ENCODE measurements around the gene PLA2G2C. TPM values are rescaled to one million over a fixed set of nuclear protein-coding genes. Genes with fewer than 3 reads are reported as not detected.

PLA2G2C gene
- total RNA-seq, 1 donor from 2014 or later = not detected

DNA sequence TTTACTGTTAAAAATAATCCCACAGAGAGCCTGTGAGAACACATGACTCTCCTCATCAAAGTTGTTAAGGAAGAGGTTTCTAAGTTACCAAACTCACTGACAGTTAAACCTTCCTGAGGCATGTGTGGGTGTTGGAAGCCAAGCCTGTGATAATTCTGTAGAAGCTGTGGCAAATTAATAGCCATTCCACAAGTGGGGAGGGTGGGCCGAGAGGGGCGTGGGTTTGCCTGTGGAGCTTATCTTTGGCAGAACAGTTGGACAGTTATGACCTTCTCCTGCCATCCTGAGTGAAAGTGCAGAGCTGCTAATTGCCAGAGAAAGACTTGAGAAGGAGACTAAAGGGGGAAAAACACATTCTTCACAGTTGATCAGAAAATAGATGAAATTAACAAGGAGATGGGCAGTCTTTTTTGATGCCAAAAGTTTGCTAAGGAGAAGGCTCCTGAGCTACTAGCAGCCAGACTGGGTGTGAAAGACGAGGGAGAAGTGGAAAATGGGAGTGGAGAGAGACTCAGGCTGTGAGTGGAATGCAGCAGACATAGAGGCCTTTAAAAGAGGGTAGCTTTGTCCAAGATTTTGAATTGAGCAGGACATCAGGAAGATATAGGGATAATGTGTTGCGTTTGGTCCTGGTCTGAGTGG lies 1.6 kb upstream of the PLA2G2C start:
- intact Hi-C loops (cut with micrococcal nuclease) = no loop called here
- ATAC-seq (no peak), DNase-seq (no peak)

DNA sequence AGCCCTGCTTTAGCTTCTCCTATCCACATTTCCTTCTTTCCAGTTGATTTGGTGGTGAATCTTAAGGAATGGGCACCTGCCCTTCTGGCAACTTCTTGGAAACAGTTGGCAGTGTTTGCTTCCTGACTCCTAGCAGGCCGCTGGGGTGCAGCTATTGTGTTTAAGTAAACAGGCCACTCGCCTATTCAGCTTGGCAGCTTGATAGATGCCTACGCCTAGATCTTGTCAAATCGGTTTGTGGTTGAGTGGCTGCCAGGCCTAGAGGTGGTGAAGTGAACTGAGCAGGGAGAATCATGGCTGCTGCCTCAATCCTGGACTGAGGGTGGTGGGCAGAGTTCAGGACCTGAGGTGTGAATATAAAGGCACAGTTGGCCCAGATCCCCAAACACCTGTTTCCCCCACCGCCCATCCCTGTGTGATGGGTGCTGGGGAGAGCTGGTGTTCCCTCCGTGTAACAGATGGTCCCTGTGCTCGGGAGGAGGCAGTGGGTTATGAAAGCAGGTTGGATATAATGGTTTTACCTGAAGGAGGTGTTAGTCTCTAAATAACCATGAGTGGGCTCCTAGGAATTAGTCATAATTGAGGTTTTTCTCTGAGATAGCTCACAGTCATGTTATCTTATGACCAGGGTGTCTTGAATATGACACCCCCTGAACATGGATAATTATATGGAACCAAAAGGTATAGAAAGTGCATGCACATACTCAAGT lies 940 bp upstream of the PLA2G2C start:
- DNase-seq (no peak), ATAC-seq (no peak)
- intact Hi-C loops (cut with micrococcal nuclease) = no loop called here

DNA sequence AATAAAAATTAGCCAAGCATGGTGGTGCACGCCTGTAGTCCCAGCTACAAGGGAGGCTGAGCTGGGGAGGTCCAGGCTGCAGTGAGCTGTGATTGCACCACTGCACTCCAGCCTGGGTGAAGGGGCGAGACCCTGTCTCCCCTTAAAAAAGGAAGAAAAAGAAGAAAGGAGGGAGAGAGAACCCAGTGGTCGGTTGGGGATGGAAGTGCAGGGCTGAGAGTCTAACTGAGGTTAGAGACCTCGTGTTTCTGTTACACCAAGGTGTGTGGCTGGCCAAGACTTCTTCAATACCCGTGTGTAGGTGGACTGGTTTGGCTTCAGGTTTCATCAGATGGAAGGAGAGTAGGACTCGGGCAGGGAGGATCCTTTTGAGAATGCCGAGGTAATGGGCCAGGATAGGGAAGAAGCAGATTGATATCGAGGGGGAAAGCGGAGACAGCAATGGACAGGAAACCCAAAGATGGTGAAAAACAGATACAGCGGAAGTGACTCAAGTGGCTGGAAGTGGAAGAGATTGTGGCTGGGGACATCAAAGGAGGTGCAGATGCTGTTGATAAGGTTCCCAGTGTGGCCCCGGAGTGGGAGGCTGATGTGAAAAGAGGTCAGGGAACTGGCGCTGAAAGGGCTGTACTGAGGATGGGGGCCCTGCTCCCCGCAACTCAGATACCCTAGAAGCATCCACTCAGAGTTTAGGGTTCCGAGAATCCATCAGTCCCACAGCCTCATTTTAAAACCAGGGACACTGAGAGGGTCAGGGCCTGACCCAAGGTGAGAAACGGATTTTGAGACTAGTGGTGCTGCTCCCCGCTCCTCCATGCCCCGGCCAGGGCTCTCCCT lies 1.1 kb downstream of the PLA2G2C start:
- no peak for ATAC-seq
- no peak for DNase-seq
- intact Hi-C loops (cut with micrococcal nuclease) = no loop called here

DNA sequence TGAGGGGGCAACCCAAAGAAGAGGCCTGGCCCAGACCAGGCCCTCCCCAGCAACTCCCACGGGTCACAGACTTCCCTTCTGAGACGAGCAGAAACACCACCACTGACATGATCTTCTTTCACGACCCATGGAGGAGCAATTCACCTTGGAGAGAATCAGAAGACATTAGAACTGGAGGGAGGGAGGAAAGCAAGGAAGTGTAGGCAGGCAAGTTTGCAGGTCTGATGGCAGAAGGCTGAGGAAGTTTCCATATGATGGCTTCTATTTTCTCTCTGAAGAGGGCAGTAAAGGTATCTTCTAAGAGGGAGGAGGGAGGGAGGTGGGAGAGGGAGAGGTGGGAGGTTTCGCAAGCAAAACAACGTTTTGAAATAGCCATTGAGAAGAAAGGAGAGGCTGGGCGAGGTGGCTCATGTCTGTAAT lies 1.8 kb downstream of the PLA2G2C start:
- intact Hi-C loops (cut with micrococcal nuclease) = no loop called here
- ATAC-seq = no peak
- no peak for DNase-seq

DNA sequence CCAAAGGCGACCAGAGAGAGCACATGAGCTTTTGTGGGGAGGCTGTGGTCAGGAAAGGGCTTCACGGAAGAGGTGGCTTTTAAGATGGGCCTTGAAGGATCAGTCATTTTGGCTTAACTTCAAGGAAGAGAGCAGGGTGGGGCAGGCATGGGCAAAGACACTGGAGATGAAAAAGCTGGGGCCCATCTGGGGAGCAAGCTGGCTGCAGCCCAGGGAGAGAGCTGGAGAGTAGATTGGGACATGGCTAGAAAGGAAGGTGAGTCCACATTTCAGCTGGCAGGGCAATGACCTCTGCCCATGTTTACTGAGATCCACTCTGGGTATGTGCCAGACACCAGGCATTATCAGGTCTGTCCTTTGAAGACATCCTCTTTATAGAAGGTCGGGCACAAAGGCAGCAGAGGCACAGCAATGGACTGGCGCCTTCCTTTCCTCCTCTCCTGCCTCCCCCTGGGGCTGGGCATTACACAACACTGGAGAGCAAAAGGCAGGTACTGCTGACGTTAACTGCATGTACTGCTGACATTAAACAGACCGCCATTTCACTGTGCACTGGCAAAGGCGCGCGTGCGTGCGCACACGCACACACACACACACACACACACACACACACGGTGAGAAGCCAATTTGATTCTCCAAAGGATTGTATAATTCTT lies 2.6 kb downstream of the PLA2G2C start:
- DNase-seq (no peak), ATAC-seq (peak; percentile 63)
- intact Hi-C loops (cut with micrococcal nuclease) = no loop called here

DNA sequence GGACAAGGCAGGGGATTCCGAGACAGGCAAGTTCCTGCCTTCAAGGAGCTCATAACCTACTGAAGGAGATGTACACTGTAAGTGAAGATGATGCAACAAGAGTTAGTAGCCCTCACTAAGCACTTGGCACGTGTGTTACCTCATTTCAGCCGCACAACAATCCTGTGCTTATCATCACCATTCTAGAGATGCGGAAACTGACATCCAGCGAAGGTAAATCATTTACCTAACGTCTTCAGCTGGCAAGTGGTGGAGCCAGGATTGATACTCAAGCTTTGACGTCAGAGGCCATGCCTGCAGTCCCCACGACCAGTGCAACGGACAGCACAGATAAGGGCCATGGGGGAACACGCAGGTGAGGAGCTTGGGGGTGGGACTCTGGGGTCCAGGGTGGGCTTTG lies 3.3 kb downstream of the PLA2G2C start:
- DNase-seq (no peak), ATAC-seq (no peak)
- intact Hi-C loops (cut with micrococcal nuclease) = no loop called here

DNA sequence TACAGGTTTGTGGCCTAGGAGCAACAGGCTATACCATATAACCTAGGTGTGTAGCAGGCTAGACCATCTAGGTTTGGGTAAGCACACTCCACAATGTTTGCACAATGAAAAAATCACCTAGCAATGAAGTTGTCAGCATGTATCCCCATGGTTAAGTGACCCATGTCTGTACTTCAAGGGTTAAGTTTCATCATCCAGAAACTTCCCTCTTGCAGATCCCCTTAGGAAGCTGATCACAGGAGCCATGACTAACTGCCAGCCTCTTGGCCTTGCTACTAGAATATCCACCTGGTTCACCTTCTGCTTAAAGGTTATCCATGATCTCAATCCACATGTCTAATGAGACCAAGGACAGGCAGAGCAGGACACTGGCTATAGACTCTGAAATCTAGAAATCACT lies 3.9 kb downstream of the PLA2G2C start:
- intact Hi-C loops (cut with micrococcal nuclease) = no loop called here
- ATAC-seq (no peak), DNase-seq (no peak)

DNA sequence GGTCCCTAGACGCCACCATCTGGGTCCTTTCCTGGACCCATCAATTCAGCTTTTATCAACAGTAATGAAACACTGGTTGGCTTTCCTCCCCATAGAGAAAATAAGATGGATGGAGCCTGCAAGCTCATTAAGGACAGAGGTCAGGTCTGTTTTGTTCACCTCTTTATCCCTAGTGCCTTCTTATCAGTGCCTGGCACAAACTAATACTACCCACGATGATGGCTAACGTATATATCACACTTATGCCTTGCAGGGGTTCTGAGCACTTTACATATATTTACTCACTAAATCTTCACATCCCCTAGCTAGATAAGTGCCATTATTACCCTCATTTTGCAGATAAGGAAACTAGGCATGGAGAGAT lies 5.5 kb downstream of the PLA2G2C start:
- no peak for DNase-seq
- intact Hi-C loops (cut with micrococcal nuclease) = no loop called here
- ATAC-seq = no peak

DNA sequence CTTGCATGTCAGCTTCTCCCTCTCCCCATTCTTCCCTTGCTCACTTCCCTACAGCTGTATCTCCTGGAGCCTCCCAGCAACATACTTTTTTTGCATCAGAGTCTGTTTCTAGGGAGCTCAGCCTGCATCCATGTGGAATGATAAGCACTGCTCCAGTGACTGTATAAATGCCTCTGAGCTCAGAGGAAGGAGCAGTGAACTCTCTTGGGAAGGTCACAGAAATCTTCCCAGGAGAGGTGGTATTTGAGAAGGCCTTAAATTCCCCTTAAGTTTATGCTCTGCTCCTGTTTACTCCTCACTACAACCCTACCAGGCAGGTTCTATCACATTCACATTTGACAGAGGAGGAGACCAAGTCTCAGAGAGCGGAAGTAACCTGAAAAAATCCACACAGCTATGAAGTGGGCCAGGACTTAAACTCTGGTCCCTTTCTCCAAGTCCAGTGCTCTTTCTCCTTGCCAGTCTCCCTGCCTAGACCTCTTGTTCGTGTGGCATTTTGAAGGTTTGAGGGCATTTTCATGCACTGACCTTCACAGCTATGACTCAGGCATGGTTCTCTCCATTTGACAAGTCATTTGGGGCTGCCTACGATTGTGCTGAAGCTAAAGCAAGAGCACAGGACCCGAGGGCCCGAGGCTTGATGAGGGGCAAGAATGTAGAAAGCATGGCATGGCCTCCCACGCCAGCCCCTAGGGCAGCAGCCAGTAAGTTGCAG lies 6.0 kb downstream of the PLA2G2C start:
- ATAC-seq (no peak), DNase-seq (no peak)
- intact Hi-C loops (cut with micrococcal nuclease) = no loop called here

DNA sequence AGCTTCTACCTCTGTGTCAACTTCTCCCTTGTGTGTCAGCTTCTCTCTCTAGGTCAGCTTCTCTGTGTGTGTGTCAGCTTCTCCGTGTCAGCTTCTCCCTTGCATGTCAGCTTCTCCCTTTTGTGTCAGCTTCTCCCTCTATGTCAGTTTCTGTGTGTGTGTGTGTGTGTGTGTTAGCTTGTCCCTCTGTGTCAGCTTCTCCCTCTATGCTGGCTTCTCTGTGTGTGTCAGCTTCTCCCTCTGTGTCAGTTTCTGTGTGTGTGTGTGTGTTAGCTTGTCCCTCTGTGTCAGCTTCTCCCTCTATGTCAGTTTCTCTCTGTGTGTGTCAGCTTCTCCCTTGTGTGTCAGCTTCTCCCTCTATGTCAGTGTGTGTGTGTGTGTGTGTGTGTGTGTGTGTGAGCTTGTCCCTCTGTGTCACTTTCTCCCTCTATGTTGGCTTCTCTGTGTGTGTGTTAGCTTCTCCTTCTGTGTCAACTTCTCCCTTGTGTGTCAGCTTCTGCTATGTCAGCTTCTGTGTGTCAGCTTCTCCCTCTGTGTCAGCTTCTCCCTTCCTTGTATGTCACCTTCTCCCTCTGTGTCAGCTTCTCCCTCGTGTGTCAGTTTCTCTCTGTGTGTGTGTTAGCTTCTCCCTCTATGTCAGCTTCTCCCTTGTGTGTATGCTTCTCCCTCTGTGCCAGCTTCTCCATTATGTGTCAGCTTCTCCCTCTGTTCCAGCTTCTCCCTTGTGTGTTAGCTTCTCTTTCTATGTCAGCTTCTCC lies 6.8 kb downstream of the PLA2G2C start:
- intact Hi-C loops (cut with micrococcal nuclease) = no loop called here
- DNase-seq (no peak), ATAC-seq (no peak)

DNA sequence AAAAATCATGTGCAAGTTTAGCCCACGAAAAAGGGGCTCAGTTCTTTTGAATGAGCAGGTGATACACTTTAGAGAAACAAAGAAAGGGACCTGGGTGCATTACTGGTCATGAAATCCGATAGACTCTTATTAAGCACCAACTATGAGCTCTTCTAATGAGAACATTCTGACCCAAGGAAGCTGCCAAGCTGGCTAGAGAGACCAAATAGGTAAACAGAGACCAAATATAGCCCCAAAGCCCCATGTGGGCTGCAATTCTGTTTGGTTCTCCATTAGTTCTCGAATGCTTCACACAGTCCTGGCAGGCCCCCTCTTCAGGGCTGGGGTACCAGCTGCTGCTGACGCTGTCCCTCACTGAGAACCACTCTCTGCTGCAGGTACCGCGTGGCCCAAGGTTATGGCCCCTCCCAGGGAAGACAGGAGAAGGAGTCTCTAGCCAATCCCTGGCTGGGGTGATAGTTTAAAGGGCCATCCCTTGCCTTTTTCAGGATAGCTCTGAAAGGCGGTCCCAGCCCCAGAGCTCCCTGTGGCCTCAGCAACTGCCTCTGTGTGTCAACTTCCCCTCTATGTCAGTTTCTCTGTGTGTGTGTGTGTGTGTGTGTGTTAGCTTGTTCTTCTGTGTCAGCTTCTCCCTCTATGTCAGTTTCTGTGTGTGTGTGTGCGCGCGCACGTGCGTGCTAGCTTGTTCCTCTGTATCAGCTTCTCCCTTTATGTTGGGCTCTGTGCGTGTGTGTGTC lies 7.5 kb downstream of the PLA2G2C start:
- ATAC-seq = peak; percentile 15
- peak; percentile 36 for DNase-seq
- intact Hi-C loops (cut with micrococcal nuclease) = no loop called here

DNA sequence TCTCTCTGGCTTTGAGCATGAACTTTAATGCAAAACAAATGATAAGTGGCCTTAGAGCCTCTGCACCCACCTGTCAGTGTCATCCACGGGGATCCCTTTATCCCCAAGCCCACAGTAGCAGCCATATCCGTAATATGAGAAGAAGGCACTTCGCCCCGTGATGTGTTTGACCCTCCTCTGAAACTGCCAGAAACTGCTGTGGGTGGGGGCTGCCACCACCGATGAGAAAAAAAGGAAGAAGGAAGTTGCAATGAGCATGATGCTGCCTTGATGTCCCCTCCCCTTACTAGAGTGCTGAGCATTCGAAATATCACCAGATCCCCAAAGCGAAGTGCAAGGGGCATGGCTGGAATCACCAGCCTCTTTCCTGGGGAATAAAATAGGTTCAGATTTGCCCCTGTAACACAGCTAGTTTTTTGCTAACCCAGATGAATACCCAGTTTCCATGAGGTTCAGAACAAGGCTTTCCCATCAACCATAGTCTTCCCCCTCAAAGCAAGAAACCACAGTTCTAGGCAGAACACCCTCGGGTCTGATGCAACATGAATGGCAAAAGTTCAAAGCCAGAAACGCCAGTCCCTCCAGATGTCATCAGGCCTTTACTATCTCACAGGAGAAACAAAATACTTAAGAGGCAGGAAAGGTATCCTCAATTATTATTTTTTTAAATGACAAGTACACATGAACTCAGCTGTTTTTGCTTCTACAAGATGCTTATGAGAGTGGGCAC lies 11.2 kb downstream of the PLA2G2C start:
- intact Hi-C loops (cut with micrococcal nuclease) = no loop called here
- ATAC-seq (no peak), DNase-seq (no peak)

DNA sequence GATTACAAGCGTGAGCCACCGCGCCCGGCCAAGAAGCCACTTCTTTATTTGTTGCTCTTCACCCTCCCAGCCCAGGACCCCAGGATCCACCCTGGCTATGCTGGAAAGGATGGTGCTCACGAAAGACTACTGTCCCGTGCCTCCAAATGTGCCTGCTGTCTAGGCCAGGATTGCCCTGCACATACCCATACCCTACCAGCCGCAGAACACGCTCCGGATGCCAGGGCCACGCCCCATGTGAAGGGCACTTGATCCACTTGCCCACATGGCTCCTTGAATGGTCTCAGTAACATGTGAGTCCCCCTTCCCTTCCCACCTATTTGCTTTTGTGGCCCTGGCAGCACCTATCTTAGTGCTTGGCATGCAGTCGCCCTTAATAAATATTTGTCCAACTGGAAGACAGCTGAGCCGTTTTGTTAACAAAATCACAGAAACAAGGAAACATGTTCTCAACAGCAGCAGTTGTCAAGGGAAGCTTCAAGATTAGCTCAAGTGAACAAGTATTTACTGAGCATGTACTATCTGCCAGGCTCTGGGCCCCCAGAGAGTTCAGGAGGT lies 14.2 kb downstream of the PLA2G2C start:
- DNase-seq = no peak
- no peak for ATAC-seq
- intact Hi-C loops (cut with micrococcal nuclease) = no loop called here

DNA sequence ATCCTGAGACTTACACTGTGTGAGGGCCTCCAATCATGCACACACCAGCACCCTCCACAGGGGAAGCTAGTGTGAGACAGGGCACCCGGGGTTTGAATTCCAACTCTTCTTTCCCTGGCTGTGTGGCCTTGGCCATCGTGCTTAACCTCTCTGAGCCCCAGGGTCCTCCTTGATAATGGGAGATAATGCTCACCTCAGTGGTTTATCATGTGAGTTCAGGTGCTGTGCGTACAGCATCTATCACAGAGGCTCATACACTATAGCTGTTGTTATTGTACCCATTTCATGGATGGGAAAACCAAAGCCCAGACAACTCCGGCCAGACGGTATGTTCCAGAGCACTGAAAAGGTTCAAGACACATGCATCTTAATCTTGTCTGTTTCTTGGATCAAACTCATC lies 16.4 kb downstream of the PLA2G2C start:
- DNase-seq = no peak

DNA sequence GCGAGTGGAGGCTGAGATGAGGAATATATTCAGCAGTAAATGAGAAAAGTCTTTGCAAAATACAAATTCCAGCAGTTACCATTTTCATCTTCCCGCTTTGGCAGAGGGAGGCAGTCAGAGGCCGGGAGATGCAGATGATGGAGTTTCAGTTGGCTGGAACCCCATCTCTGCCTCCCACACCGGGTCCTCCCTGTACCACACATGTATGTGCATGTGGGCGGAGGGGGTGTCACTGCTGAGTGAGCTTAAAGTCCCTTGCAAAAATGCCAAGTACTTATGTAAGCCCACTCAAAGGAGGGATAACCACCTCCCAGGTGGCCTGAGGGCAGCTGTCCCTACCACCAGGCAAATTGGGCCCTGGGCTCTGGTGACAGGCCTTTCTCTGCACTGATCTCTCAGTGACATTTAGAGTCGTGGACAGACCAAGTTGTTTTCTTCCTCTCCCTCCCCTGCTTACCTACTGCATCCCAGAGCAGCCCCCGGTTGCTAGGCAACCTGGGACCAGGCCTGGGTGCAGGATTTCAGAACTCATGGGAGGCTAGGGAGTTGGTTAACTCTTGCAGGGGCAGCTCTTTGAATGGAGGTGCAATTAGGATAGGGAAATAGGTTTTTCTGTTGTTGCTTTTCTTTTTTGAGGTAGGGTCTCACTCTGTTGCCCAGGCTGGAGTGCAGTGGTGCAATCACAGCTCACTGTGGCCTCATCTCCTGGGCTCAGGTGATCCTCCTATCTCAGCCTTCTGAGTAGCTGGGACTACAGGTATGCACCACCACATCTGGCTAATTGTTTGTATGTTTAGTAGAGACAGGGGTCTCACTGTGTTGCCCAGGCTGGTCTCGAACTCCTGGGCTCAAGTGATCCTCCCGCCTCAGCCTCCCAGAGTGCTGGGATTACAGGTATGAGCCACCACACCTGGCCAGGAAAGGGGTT lies 17.5 kb downstream of the PLA2G2C start:
- intact Hi-C loops (cut with micrococcal nuclease) = no loop called here
- ATAC-seq (no peak), DNase-seq (no peak)

More for the DNA sequence above, 16.4 kb downstream of the PLA2G2C start:
- no peak for ATAC-seq
- intact Hi-C loops (cut with micrococcal nuclease) = no loop called here

DNA sequence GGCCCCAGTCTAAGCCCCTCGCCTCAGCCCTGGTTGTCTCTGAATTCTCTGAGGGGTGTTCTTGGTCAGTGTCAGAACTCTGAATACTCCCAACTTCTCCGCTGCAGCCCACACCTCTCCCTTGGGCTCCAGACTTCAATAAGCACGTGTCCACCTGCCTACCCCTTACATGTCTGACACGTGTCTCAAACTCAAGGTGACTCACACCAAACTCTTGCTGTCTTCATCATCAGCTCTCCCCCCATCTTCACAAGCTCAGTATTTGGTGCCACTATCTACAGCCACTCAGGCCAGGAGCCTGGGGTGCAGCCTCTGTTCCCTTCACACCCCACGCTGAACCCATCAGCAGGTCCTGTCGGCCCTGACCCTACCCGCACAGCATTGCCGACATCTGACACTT lies 19.2 kb downstream of the PLA2G2C start:
- ATAC-seq (no peak), DNase-seq (no peak)
- intact Hi-C loops (cut with micrococcal nuclease) = no loop called here
